PC-3 (cell line): ENCODE measurements around the gene ST3GAL4.

Source experiments
- EZH2 ChIP-seq: fragments of 300-600 bp; sonication (generic); IDR thresholded peaks from one replicate; pipeline ENCODE4 v1.6.1; 2017; ENCODE audit warnings: antibody characterized with exemption, mild to moderate bottlenecking, low read length; ENCODE audit not compliant: unreplicated experiment
- TF ChIP-seq, protein P1 (sequence below): fragments of 300-600 bp; sonication (generic); conservative IDR thresholded peaks from 2 replicates; pipeline ENCODE4 v1.5.1; 2017; ENCODE audit warnings: antibody characterized with exemption, low read depth, mild to moderate bottlenecking, low read length

DNA sequence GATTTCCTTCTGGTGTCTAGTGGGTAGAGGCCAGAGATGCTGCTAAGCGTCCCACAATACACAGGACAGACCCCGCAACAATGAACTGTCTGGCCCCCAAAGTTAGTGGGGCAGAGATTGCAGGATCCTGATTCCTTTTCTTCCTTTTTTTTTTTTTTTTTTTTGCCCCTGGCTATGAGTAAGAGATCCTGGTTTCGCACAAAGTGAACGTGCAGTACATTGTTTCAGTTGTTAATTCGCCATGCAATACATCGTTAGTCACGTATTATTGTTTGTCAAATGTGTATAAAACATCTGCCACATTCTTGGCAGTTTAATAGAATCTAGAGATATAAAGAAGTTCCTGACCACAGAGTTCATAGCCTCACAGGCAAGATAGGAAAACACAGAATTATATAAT is 20.2 kb downstream of the ST3GAL4 start:
- TF ChIP-seq, protein P1, sequence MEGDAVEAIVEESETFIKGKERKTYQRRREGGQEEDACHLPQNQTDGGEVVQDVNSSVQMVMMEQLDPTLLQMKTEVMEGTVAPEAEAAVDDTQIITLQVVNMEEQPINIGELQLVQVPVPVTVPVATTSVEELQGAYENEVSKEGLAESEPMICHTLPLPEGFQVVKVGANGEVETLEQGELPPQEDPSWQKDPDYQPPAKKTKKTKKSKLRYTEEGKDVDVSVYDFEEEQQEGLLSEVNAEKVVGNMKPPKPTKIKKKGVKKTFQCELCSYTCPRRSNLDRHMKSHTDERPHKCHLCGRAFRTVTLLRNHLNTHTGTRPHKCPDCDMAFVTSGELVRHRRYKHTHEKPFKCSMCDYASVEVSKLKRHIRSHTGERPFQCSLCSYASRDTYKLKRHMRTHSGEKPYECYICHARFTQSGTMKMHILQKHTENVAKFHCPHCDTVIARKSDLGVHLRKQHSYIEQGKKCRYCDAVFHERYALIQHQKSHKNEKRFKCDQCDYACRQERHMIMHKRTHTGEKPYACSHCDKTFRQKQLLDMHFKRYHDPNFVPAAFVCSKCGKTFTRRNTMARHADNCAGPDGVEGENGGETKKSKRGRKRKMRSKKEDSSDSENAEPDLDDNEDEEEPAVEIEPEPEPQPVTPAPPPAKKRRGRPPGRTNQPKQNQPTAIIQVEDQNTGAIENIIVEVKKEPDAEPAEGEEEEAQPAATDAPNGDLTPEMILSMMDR: no peak
- no peak for TF ChIP-seq EZH2
